ENCODE results near the gene BTBD9.

BTBD9 gene

GRCh38 chr6:38169221-38169976 lies 470.3 kb downstream of the BTBD9 start:
- no peak for DNase-seq (ENCODE audit: low read depth)

GRCh38 chr6:38168699-38169098 lies 471.0 kb downstream of the BTBD9 start:
- TF ChIP-seq CTCF (IDR thresholded peaks at IDR 0.05; ENCODE audit: low read depth, low read length, missing control alignments) = no peak
- in situ Hi-C loops (cut with HindIII; ENCODE audit: low sequenced_read_pairs) = no loop called here
- no peak overlapping the region for H3K4me3 ChIP-seq (ENCODE audit: low read depth, low read length)
- no peak for DNase-seq (ENCODE audit: low read depth)

More at GRCh38 chr6:38169221-38169976, 470.3 kb downstream of the BTBD9 start:
- TF ChIP-seq CTCF (IDR thresholded peaks at IDR 0.05; ENCODE audit: low read depth, low read length, missing control alignments) = no peak
- no peak overlapping the region for H3K4me3 ChIP-seq (ENCODE audit: low read depth, low read length)
- in situ Hi-C loops (cut with HindIII; ENCODE audit: low sequenced_read_pairs) = no loop called here

- no peak for TF ChIP-seq CTCF (IDR thresholded peaks at IDR 0.05; ENCODE audit: low read depth, low read length, missing control alignments)
- in situ Hi-C loops (cut with HindIII; ENCODE audit: low sequenced_read_pairs) = no loop called here
- no peak overlapping the region for H3K4me3 ChIP-seq (ENCODE audit: low read depth, low read length)
- no peak for DNase-seq (ENCODE audit: low read depth)
Measured at GRCh38 chr6:38168126-38168525, 471.6 kb downstream of the BTBD9 start.

GRCh38 chr6:38167598-38167997 lies 472.1 kb downstream of the BTBD9 start:
- no peak overlapping the region for H3K4me3 ChIP-seq (ENCODE audit: low read depth, low read length)
- in situ Hi-C loops (cut with HindIII; ENCODE audit: low sequenced_read_pairs) = no loop called here
- DNase-seq (ENCODE audit: low read depth) = no peak
- TF ChIP-seq CTCF (IDR thresholded peaks at IDR 0.05; ENCODE audit: low read depth, low read length, missing control alignments) = no peak

GRCh38 chr6:38166411-38167240 lies 473.1 kb downstream of the BTBD9 start:
- DNase-seq (ENCODE audit: low read depth) = no peak
- H3K4me3 ChIP-seq (ENCODE audit: low read depth, low read length) = no peak overlapping the region
- in situ Hi-C loops (cut with HindIII; ENCODE audit: low sequenced_read_pairs) = no loop called here
- TF ChIP-seq CTCF (IDR thresholded peaks at IDR 0.05; ENCODE audit: low read depth, low read length, missing control alignments) = no peak

GRCh38 chr6:38164671-38165108 lies 475.0 kb downstream of the BTBD9 start:
- H3K4me3 ChIP-seq (ENCODE audit: low read depth, low read length) = no peak overlapping the region
- in situ Hi-C loops (cut with HindIII; ENCODE audit: low sequenced_read_pairs) = no loop called here

More at GRCh38 chr6:38164671-38165108, 475.0 kb downstream of the BTBD9 start:
- DNase-seq (ENCODE audit: low read depth) = no peak
- TF ChIP-seq CTCF (IDR thresholded peaks at IDR 0.05; ENCODE audit: low read depth, low read length, missing control alignments) = no peak
